CD4-positive, alpha-beta T cell (primary cell): ENCODE data around the gene ADGRV1. TPM values are rescaled to one million over a fixed set of nuclear protein-coding genes. Genes with fewer than 3 reads are reported as not detected.

Experiments used
- ATAC-seq: fragments of 200-7000 bp; cut with Tn5 transposase; one replicate; pipeline ENCODE4 v1.10.0; 2022; ENCODE audit warnings: mild to moderate bottlenecking; ENCODE audit not compliant: poor library complexity
- CTCF ChIA-PET: fragments of 350-600 bp; sonication (Branson Sonifier 250); formaldehyde crosslinking; loops from one replicate; lab custom pipeline; 2021; ENCODE audit warnings: antibody characterized with exemption, inconsistent platforms; lab: Charles Lee
- POLR2A ChIA-PET: fragments of 350-600 bp; sonication (Branson Sonifier 250); formaldehyde crosslinking; loops from one replicate; lab custom pipeline; 2021; ENCODE audit warnings: antibody characterized with exemption, inconsistent platforms; lab: Charles Lee
- DNase-seq, 14 experiments: peaks; one replicate each; pipeline ENCODE4 v3.0.0-alpha.2; 2013 to 2020; ENCODE audit warnings: mixed read lengths in 2 of 14
- H3K27ac ChIP-seq, 2 donors: one replicate each; pipeline versions ENCODE4 v1.5.1 to v1.7.0; 2013; ENCODE audit warnings: low read length in 2 of 2, low read depth in 1 of 2, mild to moderate bottlenecking in 1 of 2
- H3K27me3 ChIP-seq, 2 experiments: 1 replicate in 1 of 2; 2 replicates in 1 of 2; pipeline versions ENCODE4 v1.6.1 to v1.7.0; 2013; ENCODE audit warnings: low read length in 2 of 2, control low read depth in 1 of 2, mild to moderate bottlenecking in 1 of 2, moderate library complexity in 1 of 2; ENCODE audit not compliant: insufficient read depth in 2 of 2, control insufficient read depth in 1 of 2
- H3K36me3 ChIP-seq: one replicate; pipeline ENCODE4 v1.6.1; 2013; ENCODE audit warnings: low read length, control low read depth; ENCODE audit not compliant: insufficient read depth
- H3K4me1 ChIP-seq: one replicate; pipeline ENCODE4 v1.6.1; 2013; ENCODE audit warnings: low read length, control low read depth; ENCODE audit not compliant: insufficient read depth
- H3K4me3 ChIP-seq: one replicate; pipeline ENCODE4 v1.5.1; 2013; ENCODE audit warnings: mild to moderate bottlenecking, low read length, moderate library complexity
- H3K9me3 ChIP-seq, 2 experiments: 1 replicate in 1 of 2; 2 replicates in 1 of 2; pipeline versions ENCODE4 v1.6.1 to v1.7.0; 2013; ENCODE audit warnings: low read length in 2 of 2, mild to moderate bottlenecking in 2 of 2, control low read depth in 1 of 2, moderate library complexity in 1 of 2; ENCODE audit not compliant: control insufficient read depth in 1 of 2, insufficient read depth in 1 of 2
- H3K27ac Mint-ChIP-seq: one replicate; pipeline ENCODE4 v1.8.0; 2020; ENCODE audit warnings: mixed read lengths
- H3K27me3 Mint-ChIP-seq: one replicate; pipeline ENCODE4 v1.8.0; 2021; ENCODE audit warnings: mixed read lengths
- H3K36me3 Mint-ChIP-seq: one replicate; pipeline ENCODE4 v1.8.0; 2021; ENCODE audit warnings: low read depth, mixed read lengths
- H3K4me1 Mint-ChIP-seq: one replicate; pipeline ENCODE4 v1.8.0; 2021; ENCODE audit warnings: low read depth, mixed read lengths
- H3K4me3 Mint-ChIP-seq: one replicate; pipeline ENCODE4 v1.8.0; 2020; ENCODE audit warnings: mild to moderate bottlenecking, mixed read lengths
- H3K9me3 Mint-ChIP-seq: one replicate; pipeline ENCODE4 v1.8.0; 2020; ENCODE audit warnings: mixed read lengths
- intact Hi-C, 2 experiments: fragments of 100-400 bp; cut with DNase I in 1 of 2; cut with micrococcal nuclease in 1 of 2; formaldehyde crosslinking; loops; one replicate each; pipeline versions ENCODE4 v1.15.1 to v1.9.0; 2023 to 2025; cut with DNase I, micrococcal nuclease
- total RNA-seq, 174 experiments: library from RNA in 2 of 174; stranded (reverse) in 2 of 174; gene quantifications; one replicate each; pipeline ENCODE4 v1.2.3 and lab custom pipeline; 2021 to 2026
- TF ChIP-seq, protein P1 (sequence below): fragments of 200-600 bp; IDR thresholded peaks from one replicate; pipeline ENCODE4 v1.8.0; 2022; ENCODE audit warnings: antibody characterized with exemption, mild to moderate bottlenecking

The ADGRV1 gene
- total RNA-seq, 2 experiments from 2014 or later, result 0.81 to 1.2 TPM

DNA sequence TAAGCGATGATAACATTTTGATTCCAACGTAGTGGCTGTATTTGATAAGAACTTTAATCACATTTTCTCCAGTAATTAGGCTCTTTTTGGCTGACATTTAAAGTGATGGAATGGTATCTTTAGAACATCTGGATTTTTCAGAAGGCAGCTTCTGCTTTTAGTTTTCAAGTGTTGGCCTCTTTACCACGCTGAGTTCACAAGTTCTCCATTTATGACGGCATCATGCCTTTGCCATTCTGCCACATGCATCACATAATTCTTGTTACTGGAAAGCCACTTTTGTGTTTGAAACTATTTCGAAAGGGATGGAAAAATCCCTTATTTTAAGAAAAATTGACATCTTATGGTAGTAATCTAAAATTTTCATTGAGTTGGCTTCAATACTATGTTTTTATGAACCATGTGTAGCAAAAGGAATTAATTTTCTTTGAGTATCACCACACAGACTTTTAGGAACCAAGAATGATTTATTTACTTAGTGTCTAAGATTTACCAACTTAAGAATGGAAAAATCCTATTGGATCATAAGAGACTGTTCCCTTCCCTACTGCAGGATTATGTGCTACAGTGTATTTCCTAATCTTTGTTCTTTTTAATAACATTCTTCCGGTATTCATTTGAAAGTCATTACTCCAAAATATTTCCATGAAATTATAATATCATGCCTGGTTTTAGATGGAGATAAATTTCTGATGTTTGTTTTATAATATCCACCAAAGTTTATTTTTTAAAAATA, 344.2 kb downstream of the ADGRV1 start:
- Mint-ChIP-seq H3K36me3 (no peaks in the 10 kb centered on the region), H3K4me3 (no peak overlapping the region), H3K27me3 (peaks cover 13% of the 10 kb centered on the region), H3K27ac (no peak overlapping the region), H3K9me3 (no peaks in the 10 kb centered on the region), H3K4me1 (no peaks in the 10 kb centered on the region)
- H3K9me3 ChIP-seq, result no peaks in the 10 kb centered on the region
- ChIA-PET POLR2A (no interaction called here), CTCF (no interaction called here)
- no peak overlapping the region for H3K4me3 ChIP-seq
- no peaks in the 10 kb centered on the region for H3K27me3 ChIP-seq
- H3K36me3 ChIP-seq, result no peaks in the 10 kb centered on the region
- no peak for DNase-seq
- intact Hi-C loops, result no loop called here
- TF ChIP-seq, protein P1, sequence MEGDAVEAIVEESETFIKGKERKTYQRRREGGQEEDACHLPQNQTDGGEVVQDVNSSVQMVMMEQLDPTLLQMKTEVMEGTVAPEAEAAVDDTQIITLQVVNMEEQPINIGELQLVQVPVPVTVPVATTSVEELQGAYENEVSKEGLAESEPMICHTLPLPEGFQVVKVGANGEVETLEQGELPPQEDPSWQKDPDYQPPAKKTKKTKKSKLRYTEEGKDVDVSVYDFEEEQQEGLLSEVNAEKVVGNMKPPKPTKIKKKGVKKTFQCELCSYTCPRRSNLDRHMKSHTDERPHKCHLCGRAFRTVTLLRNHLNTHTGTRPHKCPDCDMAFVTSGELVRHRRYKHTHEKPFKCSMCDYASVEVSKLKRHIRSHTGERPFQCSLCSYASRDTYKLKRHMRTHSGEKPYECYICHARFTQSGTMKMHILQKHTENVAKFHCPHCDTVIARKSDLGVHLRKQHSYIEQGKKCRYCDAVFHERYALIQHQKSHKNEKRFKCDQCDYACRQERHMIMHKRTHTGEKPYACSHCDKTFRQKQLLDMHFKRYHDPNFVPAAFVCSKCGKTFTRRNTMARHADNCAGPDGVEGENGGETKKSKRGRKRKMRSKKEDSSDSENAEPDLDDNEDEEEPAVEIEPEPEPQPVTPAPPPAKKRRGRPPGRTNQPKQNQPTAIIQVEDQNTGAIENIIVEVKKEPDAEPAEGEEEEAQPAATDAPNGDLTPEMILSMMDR, result no peak
- no peak overlapping the region for H3K27ac ChIP-seq
- no peak for ATAC-seq
- H3K4me1 ChIP-seq, result no peaks in the 10 kb centered on the region

DNA sequence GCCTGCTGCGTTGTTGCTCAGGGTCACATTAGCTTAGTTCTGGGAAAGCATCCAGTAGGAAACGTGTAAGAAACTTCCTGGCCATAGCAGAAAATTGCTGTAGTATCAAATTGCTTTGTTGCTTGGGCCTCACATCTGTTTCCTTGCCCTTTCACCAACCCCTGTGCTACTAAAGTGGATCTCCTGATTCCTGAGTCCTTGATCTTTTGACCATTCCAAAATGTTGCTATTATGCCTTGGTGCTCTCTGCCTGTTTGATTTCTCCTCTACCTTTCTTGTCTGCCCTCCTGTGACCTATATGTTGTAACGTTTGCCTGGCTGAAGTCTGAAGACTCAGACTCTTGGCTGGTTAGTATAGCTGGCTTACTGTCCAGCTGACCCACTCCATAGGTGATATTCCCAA, 350.5 kb downstream of the ADGRV1 start:
- no peak overlapping the region for H3K4me3 Mint-ChIP-seq
- H3K4me1 ChIP-seq, result no peaks in the 10 kb centered on the region
- TF ChIP-seq, protein P1, result no peak
- H3K36me3 Mint-ChIP-seq, result no peaks in the 10 kb centered on the region
- no peaks in the 10 kb centered on the region for H3K27me3 ChIP-seq
- no peak overlapping the region for H3K27ac Mint-ChIP-seq
- H3K9me3 Mint-ChIP-seq, result no peaks in the 10 kb centered on the region
- POLR2A ChIA-PET, result no interaction called here
- CTCF ChIA-PET, result no interaction called here
- ATAC-seq (no peak), DNase-seq (no peak)
- H3K36me3 ChIP-seq, result no peaks in the 10 kb centered on the region
- intact Hi-C loops, result no loop called here
- no peak overlapping the region for H3K4me3 ChIP-seq
- H3K27ac ChIP-seq, result no peak overlapping the region
- H3K27me3 Mint-ChIP-seq, result peaks cover 13% of the 10 kb centered on the region
- H3K9me3 ChIP-seq, result no peaks in the 10 kb centered on the region
- H3K4me1 Mint-ChIP-seq, result no peaks in the 10 kb centered on the region

GRCh38 chr5:90909940-90910339, 351.3 kb downstream of the ADGRV1 start:
- TF ChIP-seq, protein P1, result no peak
- Mint-ChIP-seq H3K4me3 (no peak overlapping the region), H3K27ac (no peak overlapping the region), H3K4me1 (no peaks in the 10 kb centered on the region), H3K27me3 (peaks cover 9% of the 10 kb centered on the region), H3K36me3 (no peaks in the 10 kb centered on the region), H3K9me3 (no peaks in the 10 kb centered on the region)
- Histone ChIP-seq H3K4me1 (no peaks in the 10 kb centered on the region), H3K9me3 (no peaks in the 10 kb centered on the region), H3K4me3 (no peak overlapping the region), H3K27ac (no peak overlapping the region), H3K36me3 (no peaks in the 10 kb centered on the region), H3K27me3 (no peaks in the 10 kb centered on the region)
- ATAC-seq (no peak), DNase-seq (no peak)
- POLR2A ChIA-PET, result no interaction called here
- CTCF ChIA-PET, result interaction anchor here (0.6 kb wide), 1 partner anchor 582 kb away, joined by 3 read pairs; no protein-coding TSS in a partner anchor
- intact Hi-C loops, result no loop called here
